T-helper 22 cell (primary cell): ENCODE results near the gene GAS6.
"Not testable (repeated sequence)": the region's sequence is repeated elsewhere in the genome, so short reads cannot be mapped to it uniquely, and the experiment has no call there.

Source experiments
- DNase-seq: peaks from one replicate; pipeline ENCODE4 v3.0.0-alpha.2; 2020; ENCODE audit warnings: low read depth

Gene GAS6

DNA sequence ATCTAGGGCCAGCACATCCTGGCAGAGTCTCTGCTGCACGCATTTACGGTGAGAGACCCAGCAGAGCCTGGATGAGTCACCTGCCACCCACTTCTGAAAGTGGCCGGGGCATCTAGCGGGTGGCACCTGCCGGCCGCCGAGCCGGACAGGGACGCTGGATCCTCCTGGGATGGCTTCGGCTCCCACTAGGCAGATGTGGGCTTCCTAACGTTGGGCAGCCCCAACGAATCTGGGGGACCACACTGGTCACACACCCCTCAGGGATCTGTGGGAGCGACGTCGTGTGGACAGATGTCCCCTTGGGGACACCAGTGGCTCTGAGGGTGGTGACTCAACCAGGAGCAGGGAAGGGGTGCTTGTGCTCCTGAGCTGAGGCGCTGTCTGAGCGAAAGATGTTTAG lies 72.7 kb downstream of the GAS6 start:
- DNase-seq, result no peak

DNA sequence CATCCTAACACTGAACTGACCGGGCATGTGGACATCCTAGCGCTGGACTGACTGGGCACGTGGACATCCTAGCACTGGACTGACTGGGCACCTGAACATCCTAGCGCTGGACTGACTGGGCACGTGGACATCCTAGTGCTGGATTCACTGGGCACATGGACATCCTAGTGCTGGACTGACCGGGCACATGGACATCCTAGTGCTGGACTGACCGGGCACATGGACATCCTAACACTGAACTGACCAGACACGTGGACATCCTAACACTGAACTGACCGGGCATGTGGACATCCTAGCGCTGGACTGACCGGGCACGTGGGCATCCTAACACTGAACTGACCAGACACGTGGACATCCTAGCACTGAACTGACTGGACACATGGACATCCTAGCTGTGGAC lies 73.9 kb downstream of the GAS6 start:
- not testable (repeated sequence) for DNase-seq

GRCh38 chr13:113789167-113789566 lies 74.7 kb downstream of the GAS6 start:
- DNase-seq, result no peak

DNA sequence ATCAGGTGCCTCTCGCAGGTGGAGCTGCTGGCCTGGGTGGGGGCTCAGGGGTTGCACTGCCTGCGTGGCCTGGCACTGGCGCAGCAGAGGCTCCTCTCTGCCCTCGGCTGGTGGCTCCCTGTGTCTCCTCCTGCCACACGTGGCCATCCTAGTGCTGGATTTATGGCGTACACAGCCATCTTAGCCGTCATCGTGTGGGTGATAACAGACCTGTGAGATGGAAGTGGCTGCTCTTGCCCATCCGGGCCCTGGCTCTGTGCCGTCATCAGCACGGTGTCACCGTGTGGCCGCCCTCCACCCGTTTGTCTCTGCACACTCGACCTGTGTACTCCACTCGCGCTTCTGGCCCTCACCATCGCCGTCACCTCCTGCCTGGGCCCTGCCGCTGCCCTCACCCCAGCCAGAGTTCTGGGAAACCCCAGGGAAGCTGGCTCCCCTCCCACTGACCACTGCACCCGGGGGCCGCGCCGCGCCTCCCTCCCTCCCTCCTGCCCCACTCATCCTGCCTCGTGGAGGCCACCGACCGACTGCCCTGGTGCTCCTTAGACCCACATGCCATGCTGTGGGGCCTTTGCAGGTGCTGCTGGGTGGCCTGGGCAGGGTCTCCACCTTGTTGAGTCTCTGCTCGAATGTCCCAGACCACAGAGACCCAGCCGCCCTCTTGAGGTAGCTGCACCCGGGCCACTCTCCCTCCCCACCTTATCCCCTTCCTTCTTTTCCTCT lies 75.3 kb downstream of the GAS6 start:
- no peak for DNase-seq

- no peak for DNase-seq
Observed at GRCh38 chr13:113787694-113788093, 76.2 kb downstream of the GAS6 start.

DNA sequence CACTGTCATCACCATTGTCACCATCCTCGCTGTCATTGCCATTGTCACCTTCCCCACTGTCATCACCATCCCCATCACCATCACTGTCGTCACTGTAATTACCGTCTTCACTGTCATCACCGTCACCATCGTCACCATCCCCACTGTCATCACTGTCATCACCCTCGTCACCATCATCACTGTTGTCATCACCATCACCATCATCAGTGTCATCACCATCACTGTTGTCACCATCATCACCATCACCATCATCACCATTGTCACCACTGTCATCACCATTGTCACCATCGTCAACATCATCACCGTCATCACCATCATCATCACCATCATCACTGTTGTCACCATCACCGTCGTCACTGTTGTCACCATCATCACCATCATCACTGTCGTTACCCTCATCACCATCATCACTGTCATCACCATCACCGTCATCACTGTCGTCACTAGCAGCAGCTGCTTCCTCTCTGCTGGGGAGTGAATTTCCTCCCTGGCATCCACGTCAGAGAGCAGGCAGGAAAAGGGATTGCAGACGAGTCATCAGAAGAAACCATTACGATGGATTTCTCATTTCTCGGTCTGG lies 77.5 kb downstream of the GAS6 start:
- no peak for DNase-seq

GRCh38 chr13:113785051-113786010 lies 78.5 kb downstream of the GAS6 start:
- no peak for DNase-seq

DNA sequence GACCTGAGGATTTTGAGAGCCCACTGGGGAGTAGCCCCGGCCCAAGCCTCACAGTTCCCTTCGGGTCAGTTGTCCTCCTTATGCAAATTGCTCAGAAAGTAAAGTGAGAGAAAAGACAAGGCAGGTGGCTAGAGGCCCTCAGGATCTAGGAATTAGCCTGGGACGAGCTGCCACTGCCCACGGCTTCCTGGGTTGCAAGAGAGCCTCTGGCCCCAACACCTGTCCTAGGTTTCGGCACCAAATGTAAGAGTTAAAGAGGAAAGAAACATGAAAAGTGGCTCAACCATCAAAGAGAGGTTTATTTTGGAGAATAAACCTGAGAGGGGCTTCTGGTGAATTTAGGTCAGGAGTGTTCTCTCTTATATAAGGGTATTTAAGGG lies 79.2 kb downstream of the GAS6 start:
- DNase-seq, result no peak

DNA sequence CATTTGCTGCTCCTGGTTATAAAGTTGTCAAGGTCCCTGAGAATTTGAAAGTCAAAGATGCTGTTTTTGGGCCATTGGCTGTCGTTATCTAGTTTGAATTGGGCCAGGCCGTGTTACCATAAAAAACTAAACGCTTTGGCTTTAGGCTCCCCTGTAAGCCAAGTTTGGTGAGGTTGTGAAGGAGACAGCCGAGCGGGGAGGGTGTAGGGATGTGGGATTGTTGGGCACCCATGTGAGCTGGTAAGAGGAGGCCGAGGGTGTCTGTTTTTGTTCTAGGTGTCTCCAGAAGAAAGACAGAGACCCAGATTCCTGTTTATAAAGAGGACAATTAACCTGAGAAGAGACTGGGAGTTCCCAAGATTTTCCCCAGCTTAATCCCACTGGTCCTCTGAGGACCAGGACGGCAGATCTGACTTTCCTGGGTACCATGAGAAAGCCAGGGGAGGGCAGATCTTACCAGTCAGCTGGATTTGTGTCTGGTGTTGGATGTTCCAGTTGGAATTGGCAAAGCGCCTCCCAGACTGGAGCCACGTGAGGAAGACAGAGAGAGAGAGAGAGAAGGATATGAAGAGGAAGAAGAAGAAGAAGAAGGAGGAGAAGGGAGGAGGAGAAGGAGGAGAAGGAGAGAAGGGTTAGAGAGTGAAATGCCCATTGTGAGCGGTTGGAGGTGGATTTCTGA lies 79.8 kb downstream of the GAS6 start:
- no peak for DNase-seq

GRCh38 chr13:113783200-113783881 lies 80.5 kb downstream of the GAS6 start:
- no peak for DNase-seq

GRCh38 chr13:113782472-113782871 lies 81.4 kb downstream of the GAS6 start:
- DNase-seq, result no peak

DNA sequence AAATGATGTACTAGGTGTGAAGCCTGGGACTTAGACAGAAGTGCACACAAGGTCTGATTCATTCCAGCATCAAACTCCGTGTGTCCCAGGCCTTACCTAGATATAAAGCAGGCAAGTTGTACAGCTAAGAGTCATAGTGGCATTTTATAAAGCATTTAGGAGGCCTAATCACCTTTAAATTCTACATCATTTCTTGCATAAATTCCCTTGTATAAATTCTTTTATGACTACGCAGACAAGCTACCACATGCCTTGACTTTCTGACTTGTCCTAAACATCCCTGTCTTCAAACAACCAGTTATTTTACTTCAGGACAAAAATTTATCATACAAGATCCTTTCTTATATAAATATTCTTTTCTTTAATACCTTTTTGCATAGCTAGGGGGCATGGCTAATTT lies 82.3 kb downstream of the GAS6 start:
- no peak for DNase-seq

DNA sequence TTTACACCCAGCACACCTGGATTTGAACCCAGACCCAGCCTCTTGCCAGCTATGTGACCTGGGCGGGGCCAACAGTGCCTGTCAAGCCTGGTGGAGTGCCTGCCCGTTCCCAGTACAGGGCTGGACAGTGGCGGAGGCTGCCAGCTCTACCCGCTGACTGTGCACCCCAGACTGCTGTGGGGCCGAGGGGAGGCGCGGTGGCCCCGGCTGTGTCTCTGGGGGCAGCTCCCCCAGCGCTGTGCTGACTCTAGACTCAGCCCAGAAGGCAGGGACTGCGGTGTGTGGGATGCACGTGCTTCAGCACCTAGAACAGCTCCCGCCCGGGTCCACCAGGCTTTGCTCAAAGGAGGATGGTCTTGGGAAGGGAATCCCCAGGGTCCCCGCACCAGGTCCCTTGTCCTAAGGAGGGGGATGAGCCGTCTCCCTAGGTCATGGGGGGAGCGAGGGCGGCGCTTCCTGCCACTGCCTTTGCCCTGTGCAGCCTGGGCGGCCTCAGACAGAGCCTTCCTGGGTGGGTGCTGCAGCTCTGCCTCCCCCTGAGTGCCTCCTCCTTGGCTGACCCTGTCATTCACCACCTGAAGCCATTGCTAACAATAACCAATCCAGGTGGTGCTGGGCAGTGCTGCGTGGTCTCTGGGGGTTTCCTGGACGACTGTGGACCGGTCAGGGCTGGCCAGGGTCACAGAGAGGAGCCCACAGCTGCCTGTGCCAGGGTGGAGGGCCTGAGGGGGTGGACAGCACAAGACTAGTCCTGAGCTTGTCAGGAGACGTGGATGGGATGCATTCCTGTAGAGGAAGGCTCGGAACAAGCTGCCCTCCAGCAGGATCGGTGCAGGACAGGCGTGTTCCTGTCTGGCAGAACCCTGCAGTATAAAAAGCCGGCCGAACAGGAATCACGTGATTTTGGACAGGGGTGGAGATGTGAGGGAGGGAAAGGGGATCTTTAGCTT lies 86.3 kb downstream of the GAS6 start:
- DNase-seq, result no peak

DNA sequence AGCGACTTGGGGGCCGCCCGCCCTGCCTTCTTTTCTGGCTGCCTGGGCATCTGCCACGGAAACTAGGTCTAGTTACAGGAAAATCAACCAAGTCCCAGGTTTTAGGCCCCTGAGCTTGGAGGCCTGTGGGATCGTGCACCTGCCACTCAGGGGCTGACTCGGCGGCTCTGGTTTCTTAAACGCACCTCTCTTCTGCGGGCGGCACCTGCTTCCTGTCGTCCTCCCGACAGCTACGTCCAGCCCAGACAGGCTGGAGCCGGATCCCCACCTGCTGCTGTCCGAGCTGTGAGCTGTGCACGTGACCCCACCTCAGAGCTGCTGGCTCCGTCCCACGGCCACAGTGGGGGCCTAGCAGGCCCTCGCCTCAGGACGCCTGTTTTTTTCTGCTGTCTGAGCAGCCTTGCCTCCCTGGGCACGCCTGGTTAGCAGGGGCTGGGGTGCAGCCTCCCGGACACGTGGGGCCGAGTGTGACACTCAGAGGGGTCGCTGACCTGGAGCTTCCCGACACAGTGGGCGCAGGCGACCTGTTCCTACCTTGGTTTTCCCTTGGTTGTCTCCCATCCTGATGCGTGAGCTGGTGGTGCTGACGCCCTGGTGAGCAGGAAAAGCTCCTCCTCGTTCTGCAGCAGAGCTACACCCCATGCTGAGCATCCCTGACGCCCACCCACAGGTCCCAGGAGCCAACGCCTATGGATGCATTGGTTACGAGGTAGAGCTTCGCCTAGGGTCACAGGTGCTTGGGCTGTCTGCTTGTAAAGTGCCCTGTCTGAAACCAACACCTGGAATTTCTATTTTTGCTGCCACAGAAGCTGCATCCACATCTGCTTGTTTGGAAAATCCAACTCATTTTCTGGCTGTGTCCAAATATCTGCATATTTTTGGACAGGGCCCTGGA lies 87.4 kb downstream of the GAS6 start:
- no peak for DNase-seq

GRCh38 chr13:113775451-113776145 lies 88.3 kb downstream of the GAS6 start:
- DNase-seq, result no peak

DNA sequence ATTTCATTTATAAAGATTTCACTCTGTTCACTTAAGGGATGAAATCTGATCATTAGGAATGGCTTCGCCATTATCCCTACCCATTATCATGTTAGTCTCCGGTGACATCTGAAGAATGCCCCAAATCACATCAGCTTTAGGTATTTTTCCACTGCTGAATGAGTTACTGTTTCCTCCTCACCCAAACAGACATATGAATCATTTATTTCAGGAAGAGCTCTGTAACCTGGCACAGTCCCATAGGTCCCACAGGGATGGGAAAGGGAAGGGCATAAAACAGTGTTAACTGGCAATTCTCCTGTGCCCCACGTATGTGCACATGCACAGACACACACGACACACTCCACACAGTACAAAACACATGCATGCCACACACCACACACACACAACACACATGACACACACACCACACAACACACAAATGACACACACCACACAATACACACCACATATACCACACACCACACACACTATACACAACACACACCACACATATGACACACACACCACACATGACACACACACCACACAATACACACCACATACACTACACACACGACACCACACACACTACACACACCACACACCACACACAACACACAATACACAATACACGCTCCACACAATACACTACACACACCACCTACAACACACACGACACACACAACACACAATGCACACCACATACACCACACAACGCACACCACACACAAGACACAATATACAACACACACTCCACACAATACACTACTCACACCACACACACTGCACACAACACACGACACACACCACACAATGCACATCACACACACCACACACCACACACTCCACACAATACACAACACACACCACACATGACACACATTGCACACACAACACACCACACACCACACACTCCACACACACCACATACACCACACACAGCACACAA lies 89.4 kb downstream of the GAS6 start:
- DNase-seq, result no peak

DNA sequence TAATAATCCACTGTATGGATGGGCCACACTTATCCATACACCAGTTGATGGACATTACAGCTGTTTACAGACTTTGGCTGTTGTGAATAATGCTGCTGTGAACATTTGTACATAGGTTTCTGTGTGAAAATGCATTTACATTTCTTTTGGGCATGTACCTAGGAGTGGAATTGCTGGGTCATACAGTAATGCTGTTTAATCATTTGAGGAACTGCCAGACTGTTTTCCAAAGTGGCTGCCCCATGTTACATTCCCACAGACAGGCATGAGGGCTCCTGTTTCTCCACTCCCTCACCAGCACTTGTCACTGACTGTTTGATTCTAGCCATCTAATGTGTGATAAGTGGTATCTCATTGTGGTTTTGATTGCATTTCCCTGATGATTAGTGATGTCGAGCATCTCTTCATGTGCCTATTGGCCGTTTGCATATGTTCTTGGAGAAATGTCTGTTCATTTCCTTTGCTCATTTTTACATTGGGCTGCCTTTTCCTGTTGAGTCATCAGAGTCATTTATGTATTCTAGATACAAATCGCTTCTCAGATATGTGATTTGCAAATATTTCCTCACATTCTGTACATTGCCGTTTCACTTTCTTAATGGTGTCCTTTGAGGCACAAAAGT lies 92.1 kb downstream of the GAS6 start:
- DNase-seq, result no peak
